HG02943 (cell line): Measurements from ENCODE around the gene RRAS2.
"Not testable (repeated sequence)": the region's sequence is repeated elsewhere in the genome, so short reads cannot be mapped to it uniquely, and the experiment has no call there.

Source experiments
- ATAC-seq: cut with Tn5 transposase; IDR thresholded peaks from one replicate; pipeline ENCODE4 v1.9.1; 2021; ENCODE audit warnings: mild to moderate bottlenecking, low read depth, moderate library complexity; ENCODE audit not compliant: unreplicated experiment

Gene RRAS2

DNA sequence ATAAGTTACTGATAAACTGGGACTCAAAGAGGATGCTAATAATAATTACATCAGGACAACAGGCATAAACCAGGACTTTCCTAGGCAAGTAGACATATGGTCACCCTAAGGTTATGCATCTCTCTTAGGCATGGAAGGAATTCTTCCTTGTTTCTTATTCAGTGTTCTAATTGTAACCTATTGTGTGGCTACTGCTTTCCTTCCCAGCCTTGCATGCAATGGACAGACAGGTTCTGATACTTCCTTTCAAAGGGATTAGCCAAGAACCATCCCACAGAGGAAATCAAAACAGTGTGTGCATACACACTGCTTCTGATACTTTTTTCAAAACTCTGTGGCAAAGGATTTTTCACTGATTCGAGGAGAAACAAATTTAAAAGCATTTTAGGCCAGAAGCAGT, 48.3 kb downstream of the RRAS2 start:
- ATAC-seq, result no peak

DNA sequence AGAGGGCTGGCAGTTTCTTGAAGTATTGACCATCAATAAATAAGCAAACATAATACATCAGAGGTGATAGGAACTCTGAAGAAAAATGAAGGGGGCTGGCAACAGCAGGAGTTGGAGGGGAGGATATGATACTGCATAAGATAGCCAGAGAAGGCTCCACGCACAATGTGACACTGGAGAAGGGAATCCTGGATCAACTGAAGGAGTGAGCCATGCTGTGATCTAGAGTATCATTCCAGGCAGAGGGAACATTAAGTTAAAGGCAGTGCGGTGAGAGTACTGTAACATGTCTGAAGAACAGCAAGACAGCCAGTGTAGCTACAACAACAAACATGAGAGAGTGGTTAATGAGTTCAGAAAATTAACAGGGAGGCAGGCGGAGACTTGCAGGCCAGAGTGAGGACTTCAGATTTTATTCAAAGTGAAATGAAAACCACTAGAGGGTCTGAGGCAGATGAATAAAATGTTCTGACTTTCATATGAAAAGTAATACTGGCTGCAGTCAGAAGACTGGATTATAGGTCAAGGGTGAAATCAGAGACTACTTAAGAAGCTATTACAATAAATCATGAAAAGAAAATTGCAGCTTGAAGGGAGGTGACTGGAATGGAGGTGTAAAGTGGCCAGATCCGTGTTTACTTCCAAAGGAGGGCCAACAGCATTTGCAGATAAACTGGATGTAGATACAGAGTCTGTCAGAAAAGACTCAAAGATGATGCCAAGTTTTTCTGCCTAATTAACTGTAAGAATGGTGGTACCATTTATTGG, 49.4 kb downstream of the RRAS2 start:
- ATAC-seq, result no peak

DNA sequence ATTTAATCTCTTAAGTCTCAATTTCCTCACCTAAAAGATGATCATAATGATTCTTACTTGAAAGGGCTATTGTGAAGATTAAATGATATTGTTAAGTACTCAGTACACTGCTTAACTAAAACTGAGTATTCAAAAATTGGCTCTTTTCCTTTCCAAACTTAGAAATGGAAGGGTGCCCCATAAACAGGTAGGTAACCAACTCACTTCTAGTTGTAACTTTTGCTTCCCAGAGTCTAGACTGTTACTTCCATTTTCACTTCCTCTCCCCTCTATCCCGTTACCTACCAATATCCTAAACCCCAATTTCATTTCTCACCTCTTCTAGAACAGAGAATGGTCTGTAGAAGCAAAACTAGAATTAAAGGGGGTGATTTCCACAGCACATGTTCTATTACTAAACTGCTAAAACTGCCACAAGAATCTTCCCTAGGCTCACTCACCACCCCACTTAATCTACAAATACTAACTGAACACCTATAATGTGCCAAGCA, 50.0 kb downstream of the RRAS2 start:
- ATAC-seq, result no peak

DNA sequence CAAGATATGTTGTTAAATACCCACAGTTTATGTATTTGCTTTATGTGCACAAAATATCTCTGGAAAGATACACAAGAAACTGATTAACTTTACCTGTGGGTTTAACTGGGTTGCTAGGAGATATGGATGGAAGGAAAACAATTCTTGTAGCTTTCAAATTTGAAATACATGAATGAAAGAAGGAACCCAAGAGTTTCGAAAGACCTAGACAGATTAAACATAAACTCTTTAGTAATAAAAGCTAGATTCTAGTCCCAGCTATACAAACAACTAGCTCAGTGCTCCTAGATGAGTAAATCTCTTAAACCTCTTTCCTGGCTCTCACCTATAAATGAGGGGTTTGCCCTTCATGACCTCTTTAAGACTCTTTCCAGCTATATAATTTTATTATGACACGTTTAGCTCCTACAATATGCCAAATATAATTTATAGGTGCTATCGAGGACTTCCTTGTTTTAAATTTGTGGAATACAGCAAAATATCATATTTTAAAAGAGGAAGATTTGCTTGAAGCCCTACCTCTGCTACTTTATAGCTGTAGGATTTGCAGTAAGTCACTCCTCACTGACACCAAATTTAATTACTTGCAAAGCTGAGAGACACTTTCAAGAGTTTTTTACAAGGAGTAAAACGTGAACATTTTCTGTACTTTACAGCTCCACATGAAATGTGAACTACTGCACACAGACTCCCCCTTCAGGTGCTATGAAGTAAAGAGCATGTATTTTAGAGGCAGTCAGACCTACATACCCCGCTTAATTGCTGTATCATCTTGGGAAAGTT, 50.7 kb downstream of the RRAS2 start:
- ATAC-seq, result no peak

DNA sequence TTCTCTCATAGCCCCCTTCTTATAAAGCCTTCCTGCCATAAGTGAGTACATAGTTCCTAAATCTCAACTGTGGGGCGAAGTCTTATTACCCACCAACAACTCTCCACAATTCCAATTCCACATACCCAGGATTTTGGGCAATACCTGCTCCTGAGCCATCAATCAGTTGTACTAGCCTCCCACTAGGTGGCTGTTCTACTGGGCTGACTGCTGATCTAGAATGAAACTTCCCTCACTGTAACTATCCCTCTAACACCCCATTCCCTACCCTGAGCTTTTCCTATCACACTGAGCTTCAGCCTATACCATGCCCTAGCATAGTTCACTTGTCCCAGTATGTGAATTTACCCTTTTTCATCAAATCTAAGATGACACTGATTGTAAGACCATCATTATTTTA, 52.5 kb downstream of the RRAS2 start:
- no peak for ATAC-seq

DNA sequence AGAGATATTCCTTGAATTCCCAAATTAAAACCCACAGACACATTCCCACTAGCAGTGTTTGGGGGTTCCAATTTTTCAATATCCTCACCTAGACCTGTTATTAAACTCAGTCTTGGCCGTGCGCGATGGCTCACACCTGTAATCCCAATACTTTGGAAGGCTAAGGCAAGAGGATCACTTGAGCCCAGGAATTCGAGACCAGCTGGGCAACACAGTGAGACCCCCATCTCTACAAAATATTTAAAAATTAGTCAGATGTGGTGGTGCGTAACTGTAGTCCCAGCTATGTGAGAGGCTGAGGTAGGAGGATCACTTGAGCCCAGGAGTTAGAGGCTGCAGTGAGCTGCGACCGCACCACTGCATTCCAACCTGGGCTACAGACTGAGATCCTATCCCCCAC, 53.3 kb downstream of the RRAS2 start:
- no peak for ATAC-seq

DNA sequence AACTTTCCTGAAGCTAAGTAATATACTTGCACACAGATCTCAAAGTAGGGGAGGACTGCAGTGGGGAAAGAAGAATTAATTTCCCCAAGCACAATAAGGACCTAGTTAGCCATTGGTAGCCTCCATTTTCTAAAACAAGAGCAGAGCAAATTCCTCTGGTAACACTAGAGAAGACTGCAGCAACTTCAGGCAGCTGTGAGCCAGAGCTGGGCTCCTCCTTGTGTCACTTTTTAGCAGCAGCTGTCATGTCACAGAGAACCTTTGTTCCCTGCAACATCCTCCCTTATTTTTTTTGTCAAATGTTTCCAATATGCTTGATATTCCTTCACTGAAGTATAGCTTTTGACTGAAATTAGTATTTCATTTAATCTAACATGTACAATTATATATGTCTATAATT, 54.4 kb downstream of the RRAS2 start:
- ATAC-seq, result no peak

DNA sequence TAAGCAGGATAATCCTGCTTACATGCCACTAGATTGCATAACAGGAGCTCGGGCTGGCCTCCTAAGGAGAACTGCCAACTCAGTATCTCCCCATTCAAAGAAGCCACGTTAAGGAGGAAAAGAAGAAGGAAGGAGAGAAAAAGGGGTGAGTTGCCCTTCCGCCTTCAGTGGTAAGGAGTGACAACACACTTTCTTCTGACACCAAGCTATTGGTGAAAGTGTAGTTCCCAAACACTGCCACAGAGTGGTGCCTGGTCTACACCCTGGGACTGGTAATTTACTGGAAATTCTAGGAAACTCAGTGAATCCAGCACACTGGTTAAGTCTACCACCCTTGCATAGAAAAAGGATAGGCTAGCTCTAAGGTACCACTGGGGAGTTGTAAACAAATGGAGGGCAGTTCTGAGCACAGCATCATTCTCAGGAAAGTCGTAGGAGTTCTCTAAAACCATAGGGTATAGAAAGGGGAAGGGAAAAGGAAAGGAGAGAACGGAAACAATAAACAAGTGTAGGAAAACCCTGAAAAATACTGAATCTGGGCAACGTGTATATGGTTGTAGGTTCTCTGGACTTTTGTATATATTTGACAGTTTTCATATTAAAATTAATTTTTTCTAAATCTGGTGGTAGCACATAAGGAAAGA, 58.2 kb downstream of the RRAS2 start:
- ATAC-seq, result peak; percentile 88

DNA sequence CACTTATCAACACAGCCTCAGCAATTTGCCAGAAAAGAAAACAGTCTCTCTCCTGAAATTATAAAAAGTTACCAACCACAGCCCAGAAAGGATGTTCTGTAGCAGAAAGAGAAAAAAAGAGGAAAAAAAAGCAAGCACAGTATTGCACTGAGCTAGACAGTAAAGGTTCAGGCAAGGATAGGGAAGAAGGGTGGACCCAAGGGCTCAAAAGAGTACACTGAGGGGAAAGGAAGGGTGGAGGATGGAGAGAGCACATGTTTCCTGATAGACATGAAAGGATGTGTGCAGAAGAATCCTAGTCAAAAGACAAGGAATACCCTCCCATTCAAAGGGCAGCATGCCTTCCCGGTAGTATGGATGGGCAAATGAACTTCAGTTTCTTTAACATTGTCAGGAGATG, 59.1 kb downstream of the RRAS2 start:
- no peak for ATAC-seq

DNA sequence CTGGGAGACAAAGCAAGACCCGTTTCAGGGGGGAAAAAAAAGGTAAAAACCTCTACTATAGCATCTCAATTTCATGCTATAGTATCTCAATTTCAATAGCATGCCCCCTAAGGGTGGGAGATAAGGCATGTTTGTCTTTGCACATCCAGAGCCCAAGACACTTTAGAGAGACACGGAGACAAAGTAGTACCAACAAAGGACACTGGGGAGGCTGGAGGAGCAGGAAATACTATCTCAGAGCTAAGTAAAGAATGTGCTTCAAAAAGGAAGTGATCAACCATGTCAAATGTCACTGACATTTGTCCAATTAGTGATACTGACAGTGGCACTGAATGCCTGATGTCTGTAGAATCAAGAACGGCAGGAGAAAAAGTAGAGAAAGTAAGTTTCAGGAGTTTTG, 68.6 kb downstream of the RRAS2 start:
- ATAC-seq, result no peak

DNA sequence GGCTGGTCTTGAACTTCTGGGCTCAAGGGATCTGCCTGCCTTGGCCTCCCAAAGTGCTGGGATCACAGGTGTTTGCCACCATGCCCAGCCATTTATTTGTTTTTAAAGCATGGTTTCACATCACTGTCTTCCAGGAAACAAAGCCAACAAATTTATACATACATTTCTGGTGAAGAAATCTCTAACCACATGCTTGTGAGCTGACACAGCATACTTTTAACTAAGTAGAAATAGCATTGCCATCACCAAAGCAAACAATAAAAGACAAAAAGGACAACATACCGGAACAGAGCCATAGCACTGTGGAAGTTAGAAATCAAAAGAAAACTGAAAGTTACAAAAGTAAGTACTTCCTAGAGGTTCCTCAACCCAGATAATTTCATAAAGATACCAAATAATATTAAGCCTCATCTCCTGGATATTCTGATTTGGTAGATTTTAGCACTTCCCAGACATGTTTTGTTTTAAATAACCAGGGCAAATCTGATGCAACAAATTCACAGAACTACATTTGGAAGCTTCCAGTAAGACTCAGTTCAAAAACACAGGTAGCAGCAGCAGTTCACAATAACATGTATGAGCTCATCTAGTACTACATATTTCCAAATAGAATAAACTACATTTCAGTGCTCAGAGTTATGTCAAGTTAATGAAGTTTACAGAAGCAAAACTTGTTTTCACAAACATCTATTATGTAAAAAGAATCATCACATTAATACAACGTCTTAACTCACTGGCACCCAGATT, 70.6 kb downstream of the RRAS2 start:
- ATAC-seq, result no peak

DNA sequence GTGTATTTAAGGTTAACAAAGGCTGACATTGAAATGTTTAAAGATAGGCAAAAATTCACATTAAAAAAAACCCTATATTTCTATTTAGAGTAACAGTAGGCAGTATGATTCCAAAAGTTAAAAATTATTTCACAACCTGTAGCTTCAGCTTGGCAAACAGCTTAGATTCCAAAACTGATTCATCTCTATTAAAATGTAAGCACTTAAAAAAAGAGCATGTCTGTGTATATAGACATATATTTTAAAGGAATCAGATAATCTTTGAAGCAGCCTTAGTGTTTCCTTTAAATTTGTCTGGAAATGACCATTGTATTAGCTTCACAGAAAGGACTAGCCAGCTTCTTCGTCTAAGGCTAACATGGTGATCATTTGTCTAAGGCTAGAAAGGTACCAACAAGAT, 80.1 kb downstream of the RRAS2 start:
- ATAC-seq, result not testable (repeated sequence)

DNA sequence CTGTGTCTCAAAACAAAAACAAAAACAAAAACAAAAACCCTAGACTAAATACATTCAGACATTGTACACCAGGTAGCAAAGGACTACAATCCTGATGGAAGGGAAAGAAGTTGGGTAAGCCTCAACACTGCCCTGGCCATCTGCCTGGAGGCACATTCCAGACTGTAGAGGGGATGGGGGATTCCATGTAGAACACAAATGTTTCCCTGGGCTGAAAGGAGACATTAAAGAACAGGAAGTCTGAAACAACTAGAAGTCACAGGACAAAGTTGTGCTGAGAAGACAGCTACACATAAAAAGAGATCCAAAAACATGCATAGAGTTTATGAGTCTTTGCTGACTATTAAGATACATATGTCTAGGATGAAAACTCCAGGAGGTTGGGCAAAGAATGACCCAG, 83.9 kb downstream of the RRAS2 start:
- no peak for ATAC-seq

DNA sequence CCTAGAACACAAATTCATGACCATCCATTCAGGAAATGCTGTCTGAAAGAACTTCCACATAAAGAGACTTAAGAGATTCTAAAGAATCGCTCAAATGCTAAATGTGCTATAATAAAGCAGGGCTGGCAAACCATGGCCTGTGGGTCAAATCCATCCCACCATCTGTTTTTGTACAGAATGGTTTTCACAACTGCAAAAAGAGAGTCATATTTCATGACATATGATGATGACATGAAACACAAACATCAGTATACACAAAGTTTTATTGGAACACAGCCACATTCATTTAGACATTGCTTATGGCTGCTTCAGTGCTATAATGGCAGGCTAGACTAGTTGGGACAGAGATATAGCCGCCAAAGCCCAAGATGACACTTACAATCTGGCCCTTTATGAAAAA, 85.1 kb downstream of the RRAS2 start:
- ATAC-seq, result no peak

DNA sequence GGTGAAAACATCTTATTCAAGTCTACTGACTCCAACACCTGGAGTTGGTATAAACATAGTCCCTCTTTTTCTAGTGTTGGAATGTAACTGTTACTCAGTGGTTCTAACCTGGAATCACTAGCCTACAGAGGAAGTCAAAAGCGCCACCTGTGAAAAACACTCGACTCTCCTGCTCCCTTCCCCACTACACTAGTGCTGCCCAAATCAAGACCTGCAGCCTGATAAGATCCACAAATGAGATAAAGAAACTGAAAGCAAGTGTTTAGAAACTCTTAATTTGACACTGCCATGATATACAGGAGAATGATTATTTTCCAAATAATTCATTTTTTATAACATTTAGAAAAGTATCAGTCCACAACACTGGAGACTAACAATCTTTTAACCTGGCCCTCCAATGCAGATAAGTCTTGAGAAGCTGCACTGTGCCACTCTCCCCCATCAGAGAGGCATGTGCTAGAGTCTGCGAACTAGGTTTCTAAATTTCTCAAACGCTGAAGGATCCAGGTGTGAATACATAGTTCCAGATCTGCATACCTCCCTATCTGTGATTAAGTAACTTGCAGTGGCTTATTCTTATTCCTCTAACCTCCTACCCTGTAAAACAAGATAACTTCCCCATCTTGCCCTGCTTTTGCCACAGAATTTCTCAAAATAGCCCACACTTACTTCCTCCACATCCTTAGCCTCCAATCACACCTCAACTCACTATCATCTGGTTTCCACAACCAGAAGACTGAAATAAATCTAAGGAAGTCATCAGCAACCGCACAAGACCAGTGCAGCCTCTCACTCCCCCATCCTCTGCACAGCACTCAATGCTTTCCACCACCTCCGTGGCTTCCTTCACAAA, 88.1 kb downstream of the RRAS2 start:
- ATAC-seq, result peak; percentile 60

DNA sequence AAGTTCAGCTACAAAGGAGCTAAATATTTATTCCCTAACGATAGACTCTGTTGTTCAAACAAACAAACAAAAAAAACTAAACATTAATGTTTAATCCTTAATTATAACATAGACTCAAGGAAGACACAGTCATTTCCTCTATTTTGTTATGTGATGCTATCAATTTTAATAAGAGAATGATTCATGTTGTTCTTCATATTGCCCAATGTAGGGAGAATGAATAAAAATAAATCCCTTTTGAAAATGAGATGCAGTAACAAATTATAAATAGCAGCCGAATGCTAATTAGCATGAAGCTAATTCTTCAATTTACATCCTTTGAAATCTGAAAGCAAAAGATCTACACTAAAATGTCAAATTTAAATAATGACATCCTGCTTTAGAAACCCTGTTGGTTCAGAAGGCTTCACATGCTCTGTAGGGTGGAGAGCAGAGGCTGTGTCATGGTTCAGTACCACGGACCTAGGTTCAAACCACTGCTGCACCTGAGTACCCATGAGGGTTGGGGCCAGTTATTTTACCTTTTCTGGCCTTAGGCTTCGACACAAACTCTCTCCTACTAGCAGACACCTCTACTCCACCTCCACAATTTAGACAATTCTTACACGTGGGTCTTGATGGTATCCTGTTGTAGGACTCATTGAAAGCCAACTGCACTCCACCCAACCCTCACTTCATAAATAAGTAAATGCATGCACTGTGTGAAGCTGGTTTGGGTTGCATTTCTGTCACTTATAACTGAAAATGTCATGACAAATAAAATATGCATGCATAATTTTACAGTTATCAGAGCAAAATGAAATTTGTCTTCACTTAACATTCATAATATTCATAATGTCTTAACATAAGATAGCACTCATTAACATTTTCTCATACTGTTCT, 89.0 kb downstream of the RRAS2 start:
- ATAC-seq, result no peak

DNA sequence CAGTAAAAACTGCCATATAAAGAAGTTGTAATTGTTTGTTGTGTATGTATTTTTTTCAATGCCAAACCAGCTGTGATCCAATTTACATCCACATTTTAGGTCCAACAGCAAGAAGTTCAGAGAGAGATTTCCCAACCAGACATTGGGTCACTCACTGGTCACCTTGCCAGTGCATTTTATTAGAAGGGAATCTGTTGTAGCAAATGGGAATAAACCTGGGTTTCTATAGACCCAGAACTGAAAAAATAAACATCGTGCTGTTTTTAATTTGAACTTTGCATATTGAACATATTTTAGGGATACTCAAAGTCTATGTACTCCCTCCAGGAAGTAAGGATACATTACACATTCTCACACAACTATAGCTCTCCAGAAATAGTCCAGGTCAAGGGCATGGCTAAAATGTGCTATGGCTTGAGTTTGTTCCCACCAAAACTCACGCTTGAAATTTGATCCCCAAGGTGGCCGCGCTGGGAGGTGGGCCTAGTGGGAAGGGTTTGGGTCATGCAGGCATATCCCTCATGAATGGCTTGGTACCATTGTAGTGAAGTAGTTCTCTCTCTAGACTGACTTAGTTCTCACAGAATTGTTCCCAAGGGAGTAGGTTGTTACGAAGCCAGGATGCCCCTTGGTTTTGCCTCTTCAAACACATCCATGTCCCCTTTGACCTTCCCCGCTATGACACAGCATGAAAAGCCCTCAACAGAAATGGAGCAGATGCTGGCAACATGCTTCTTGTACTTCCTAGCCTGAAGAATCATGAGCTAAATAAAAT, 90.9 kb downstream of the RRAS2 start:
- ATAC-seq, result no peak

DNA sequence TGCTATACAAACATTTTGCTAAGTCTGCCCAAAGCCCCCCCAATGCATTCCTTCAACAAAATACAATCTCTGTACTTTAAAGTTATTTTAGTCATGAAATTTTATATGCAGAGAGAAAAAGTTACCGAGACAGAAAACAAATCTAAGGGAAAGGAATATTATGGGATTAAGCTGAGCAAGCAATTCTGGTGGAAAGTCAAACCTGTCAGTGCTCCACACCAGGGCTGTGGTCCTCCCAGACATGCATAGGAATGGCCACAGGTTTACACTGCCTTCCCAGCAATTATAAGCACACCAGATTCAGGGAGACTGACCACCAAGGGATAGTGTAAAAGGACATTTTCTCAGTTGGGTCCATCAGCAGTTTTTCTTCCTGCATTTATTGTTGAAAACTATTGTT, 92.4 kb downstream of the RRAS2 start:
- no peak for ATAC-seq
